Activated CD8-positive, alpha-beta memory T cell treated with anti-CD3 and anti-CD28 coated beads, Interleukin-2, amount 50 U/mL, for 1 hour (primary cell): ENCODE results near the gene SLC2A9.
"Not testable (repeated sequence)": the region's sequence is repeated elsewhere in the genome, so short reads cannot be mapped to it uniquely, and the experiment has no call there.

ENCODE experiments used
- DNase-seq: peaks from one replicate; pipeline ENCODE4 v3.0.0-alpha.2; 2020; ENCODE audit errors: extremely low read depth

SLC2A9 gene

GRCh38 chr4:9997886-9998285, 23.4 kb downstream of the SLC2A9 start:
- no peak for DNase-seq

GRCh38 chr4:9996319-9997110, 24.8 kb downstream of the SLC2A9 start:
- DNase-seq: no peak

GRCh38 chr4:9994246-9994847, 26.9 kb downstream of the SLC2A9 start:
- DNase-seq: no peak

GRCh38 chr4:9989918-9990635, 31.2 kb downstream of the SLC2A9 start:
- DNase-seq: no peak

- DNase-seq: no peak
Observed at GRCh38 chr4:9988933-9989332, 32.4 kb downstream of the SLC2A9 start.

- no peak for DNase-seq
Observed at GRCh38 chr4:9988363-9988749, 32.9 kb downstream of the SLC2A9 start.

GRCh38 chr4:9987749-9988362, 33.4 kb downstream of the SLC2A9 start:
- DNase-seq: no peak

GRCh38 chr4:9984621-9985020, 36.7 kb downstream of the SLC2A9 start:
- DNase-seq: no peak

GRCh38 chr4:9983211-9983610, 38.1 kb downstream of the SLC2A9 start:
- no peak for DNase-seq

- DNase-seq: not testable (repeated sequence)
Observed at GRCh38 chr4:9981899-9982298, 39.4 kb downstream of the SLC2A9 start.

- no peak for DNase-seq
Observed at GRCh38 chr4:9980898-9981297, 40.4 kb downstream of the SLC2A9 start.

GRCh38 chr4:9979101-9979701, 42.1 kb downstream of the SLC2A9 start:
- no peak for DNase-seq

- DNase-seq: no peak
Observed at GRCh38 chr4:9977518-9978031, 43.7 kb downstream of the SLC2A9 start.

- no peak for DNase-seq
Observed at GRCh38 chr4:9976781-9977180, 44.5 kb downstream of the SLC2A9 start.

GRCh38 chr4:9976293-9976692, 45.0 kb downstream of the SLC2A9 start:
- DNase-seq: no peak

- DNase-seq: no peak
Observed at GRCh38 chr4:9971711-9972110, 49.6 kb downstream of the SLC2A9 start.

GRCh38 chr4:9970399-9971011, 50.8 kb downstream of the SLC2A9 start:
- no peak for DNase-seq

GRCh38 chr4:9969526-9970398, 51.5 kb downstream of the SLC2A9 start:
- DNase-seq: no peak

- no peak for DNase-seq
Observed at GRCh38 chr4:9968472-9968871, 52.8 kb downstream of the SLC2A9 start.

GRCh38 chr4:9964879-9965278, 56.4 kb downstream of the SLC2A9 start:
- DNase-seq: no peak
